Measurements from ENCODE around the gene MRPL11. TPM values are rescaled to one million over a fixed set of nuclear protein-coding genes. Genes with fewer than 3 reads are reported as not detected.

Gene MRPL11
- total RNA-seq, 2 donors from 2014 or later = 33.1 to 54.4 TPM

- peak overlapping the region; percentile 41 to 53 for H3K4me3 ChIP-seq
- no peaks in the 10 kb centered on the region for H3K36me3 ChIP-seq
- H3K27ac ChIP-seq = peak overlapping the region; percentile 50 to 66
- no peaks in the 10 kb centered on the region for H3K27me3 ChIP-seq
- peaks cover 0 to 10% of the 10 kb centered on the region in 2 donors for H3K4me1 ChIP-seq
- no peak for TF ChIP-seq CTCF (IDR thresholded peaks at IDR 0.05)
- no peaks in the 10 kb centered on the region for H3K9me3 ChIP-seq
- no peak for DNase-seq (ENCODE audit: low spot score)
Measured at GRCh38 chr11:66409226-66409625, 29.4 kb downstream of the MRPL11 start.

- TF ChIP-seq CTCF (IDR thresholded peaks at IDR 0.05) = peak; percentile 98 to 100
- H3K36me3 ChIP-seq = no peaks in the 10 kb centered on the region
Measured at GRCh38 chr11:66408488-66409214, 30.0 kb downstream of the MRPL11 start.

GRCh38 chr11:66407651-66408050 lies 31.0 kb downstream of the MRPL11 start:
- Histone ChIP-seq H3K27ac (no peak overlapping the region), H3K36me3 (no peaks in the 10 kb centered on the region), H3K4me3 (no peak overlapping the region), H3K9me3 (no peaks in the 10 kb centered on the region), H3K27me3 (no peaks in the 10 kb centered on the region), H3K4me1 (peaks cover 0 to 10% of the 10 kb centered on the region in 2 donors)
- no peak for DNase-seq (ENCODE audit: low spot score)
- no peak for TF ChIP-seq CTCF (IDR thresholded peaks at IDR 0.05)

More at GRCh38 chr11:66408488-66409214, 30.0 kb downstream of the MRPL11 start:
- DNase-seq (ENCODE audit: low spot score) = peak; percentile 89
- H3K4me1 ChIP-seq = peaks cover 0 to 10% of the 10 kb centered on the region in 2 donors
- H3K9me3 ChIP-seq = no peaks in the 10 kb centered on the region
- peak overlapping the region; percentile 50 to 66 for H3K27ac ChIP-seq
- peak overlapping the region; percentile 41 to 53 for H3K4me3 ChIP-seq
- H3K27me3 ChIP-seq = no peaks in the 10 kb centered on the region

GRCh38 chr11:66393954-66394353 lies 44.7 kb downstream of the MRPL11 start:
- Histone ChIP-seq H3K36me3 (no peaks in the 10 kb centered on the region), H3K9me3 (no peaks in the 10 kb centered on the region), H3K27ac (no peak overlapping the region), H3K27me3 (no peaks in the 10 kb centered on the region), H3K4me1 (no peaks in the 10 kb centered on the region), H3K4me3 (no peak overlapping the region)
- no peak for TF ChIP-seq CTCF (IDR thresholded peaks at IDR 0.05)
- no peak for DNase-seq (ENCODE audit: low spot score)

- H3K4me3 ChIP-seq = no peak overlapping the region
- H3K27ac ChIP-seq = no peak overlapping the region
- H3K27me3 ChIP-seq = no peaks in the 10 kb centered on the region
- H3K4me1 ChIP-seq = no peaks in the 10 kb centered on the region
- H3K36me3 ChIP-seq = no peaks in the 10 kb centered on the region
- TF ChIP-seq CTCF (IDR thresholded peaks at IDR 0.05) = no peak
- DNase-seq (ENCODE audit: low spot score) = no peak
- no peaks in the 10 kb centered on the region for H3K9me3 ChIP-seq
Measured at GRCh38 chr11:66391322-66391721, 47.3 kb downstream of the MRPL11 start.
